Measurements from ENCODE around the gene DOK7.

The DOK7 gene

DNA sequence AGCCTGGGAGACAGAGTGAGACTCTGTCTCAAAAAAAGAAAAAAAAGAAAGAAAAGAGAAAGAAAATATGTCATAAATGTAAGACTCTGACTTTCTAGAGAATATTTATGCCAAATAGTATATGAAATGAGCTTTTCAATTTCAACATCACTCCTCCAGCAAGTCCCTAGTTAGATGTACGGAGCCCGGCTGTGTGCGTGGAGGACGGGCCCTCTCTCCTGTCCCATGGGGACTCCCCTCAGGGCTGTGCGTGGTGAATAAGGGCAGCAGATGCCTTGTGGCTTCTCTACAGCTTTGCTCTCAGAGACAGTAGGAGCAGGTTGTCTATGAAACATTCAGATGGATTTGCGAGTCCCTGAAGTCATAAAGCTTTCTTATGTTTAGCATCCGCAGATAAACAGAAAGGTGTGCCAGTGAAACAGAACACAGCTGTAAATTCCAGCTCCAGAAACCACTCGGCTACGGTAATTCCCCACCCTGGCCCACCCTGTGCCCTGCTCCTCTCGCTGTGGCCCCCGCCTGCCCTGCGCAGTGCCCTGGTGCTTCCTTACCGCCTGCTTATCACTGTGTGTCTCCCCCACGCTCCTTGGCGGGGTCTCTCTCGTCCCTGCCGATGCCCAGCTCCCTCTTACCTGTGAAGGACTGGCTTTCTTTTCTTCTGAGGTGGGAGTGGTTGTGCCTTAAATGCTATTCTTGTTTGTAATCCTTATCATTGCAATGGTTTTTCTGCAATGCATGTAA, 35.2 kb upstream of the DOK7 start:
- no peak for DNase-seq

DNA sequence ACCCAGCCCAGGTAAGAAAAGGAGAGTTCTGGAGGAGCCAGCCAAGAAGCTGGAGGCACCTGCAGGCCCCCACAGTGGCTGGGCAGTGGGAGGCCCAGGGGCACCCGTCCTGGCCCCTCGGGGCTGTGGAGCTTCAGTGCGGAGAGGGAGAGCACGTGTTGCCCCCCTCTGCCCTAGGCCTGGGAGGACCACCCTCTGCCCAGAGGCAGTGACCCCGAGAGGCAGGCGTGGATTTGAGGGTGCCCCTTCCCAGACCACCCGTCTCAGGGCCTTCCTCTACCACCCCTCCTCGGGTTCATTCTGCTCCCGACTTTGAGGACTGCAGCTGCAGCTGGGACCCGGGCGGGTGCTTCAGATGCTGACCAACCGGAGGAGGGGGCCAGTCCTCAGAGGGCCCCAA, 33.5 kb upstream of the DOK7 start:
- DNase-seq, result no peak

DNA sequence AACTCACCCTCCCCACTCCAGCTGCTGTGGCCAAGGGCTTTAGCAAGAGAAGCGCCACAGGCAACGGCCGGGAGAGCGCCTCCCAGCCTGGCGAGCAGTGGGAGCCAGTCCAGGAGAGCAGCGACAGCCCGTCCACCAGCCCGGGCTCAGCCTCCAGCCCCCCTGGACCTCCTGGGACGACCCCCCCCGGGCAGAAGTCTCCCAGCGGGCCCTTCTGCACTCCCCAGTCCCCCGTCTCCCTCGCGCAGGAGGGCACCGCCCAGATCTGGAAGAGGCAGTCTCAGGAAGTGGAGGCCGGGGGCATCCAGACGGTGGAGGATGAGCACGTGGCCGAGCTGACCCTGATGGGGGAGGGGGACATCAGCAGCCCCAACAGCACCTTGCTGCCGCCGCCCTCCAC, 32.6 kb upstream of the DOK7 start:
- no peak for DNase-seq

DNA sequence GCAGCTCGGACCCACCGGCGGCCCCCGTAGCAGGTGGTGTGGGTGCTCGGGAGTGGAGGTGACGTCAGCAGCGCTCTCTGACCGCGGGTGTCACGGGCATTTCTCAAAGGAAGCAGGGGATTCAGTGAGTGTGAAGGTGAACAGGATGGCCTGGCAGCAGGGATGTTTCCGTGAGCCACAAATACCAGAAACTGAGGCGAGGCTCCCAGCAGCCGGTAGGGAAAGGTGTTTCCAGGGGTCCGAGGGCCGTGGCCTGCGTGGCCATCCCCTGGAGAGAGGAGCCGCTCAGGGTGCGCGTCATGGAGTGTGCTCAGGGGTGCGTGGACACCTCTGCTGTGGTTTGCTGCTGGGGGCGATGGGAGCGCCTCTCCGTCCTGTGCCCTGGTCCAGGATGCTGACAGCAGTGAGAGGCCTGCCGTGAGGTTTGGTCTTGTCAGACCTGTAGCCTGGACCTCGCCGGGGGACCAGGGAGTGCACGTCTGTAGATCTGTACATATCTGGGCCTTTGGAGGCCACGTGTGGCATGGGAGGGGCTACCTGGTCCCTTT, 31.6 kb upstream of the DOK7 start:
- no peak for DNase-seq

DNA sequence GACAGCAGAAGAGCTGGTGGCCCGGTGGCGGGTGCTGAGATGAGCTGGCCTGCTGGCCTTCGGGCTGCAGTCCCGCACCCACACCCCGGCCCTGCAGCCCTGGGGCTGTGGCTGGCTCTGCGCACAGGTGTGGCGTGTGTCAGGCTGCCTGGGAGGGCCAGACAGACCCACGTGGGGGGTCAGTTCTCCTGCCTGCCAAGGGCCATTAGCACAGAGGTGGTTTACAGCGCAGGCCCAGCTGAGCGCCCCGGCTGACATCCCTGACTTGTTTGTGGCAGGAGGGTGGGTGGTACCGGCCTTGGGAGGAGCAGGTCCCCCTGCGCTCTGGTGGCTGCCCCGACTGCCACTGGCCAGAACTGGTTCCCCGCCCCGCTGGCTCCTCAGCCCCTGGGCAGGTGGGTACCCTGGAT, 30.7 kb upstream of the DOK7 start:
- DNase-seq, result no peak

DNA sequence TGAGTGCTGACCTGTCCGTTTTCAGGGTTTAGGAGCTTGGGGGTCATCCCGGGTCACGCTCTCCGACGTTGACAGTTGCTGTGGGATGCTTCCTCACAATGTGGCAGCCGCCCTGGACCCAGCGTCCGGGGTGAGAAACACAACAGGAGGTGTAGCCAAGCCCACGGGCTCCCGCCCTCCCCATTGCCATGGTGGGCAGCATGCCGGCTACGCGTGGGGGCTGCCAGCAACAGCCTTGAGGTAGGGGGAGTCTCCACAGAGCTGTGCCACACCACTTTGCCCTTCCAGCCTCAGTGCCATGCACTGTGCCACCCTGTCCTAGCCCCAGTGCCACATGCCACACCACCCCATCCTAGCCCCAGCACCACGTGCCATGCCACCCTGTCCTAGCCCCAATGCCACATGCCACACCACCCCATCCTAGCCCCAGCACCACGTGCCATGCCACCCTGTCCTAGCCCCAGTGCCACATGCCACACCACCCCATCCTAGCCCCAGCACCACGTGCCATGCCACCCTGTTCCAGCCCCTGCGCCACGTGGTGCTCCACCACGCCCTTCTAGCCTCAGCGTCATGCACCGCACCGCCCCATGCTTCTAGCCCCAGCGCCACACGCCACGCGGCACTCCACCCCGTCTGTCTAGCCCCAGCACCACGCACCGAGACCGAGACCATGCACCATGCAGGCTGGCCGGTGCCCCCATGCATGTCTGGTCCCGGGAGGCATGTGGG, 29.8 kb upstream of the DOK7 start:
- DNase-seq, result no peak

DNA sequence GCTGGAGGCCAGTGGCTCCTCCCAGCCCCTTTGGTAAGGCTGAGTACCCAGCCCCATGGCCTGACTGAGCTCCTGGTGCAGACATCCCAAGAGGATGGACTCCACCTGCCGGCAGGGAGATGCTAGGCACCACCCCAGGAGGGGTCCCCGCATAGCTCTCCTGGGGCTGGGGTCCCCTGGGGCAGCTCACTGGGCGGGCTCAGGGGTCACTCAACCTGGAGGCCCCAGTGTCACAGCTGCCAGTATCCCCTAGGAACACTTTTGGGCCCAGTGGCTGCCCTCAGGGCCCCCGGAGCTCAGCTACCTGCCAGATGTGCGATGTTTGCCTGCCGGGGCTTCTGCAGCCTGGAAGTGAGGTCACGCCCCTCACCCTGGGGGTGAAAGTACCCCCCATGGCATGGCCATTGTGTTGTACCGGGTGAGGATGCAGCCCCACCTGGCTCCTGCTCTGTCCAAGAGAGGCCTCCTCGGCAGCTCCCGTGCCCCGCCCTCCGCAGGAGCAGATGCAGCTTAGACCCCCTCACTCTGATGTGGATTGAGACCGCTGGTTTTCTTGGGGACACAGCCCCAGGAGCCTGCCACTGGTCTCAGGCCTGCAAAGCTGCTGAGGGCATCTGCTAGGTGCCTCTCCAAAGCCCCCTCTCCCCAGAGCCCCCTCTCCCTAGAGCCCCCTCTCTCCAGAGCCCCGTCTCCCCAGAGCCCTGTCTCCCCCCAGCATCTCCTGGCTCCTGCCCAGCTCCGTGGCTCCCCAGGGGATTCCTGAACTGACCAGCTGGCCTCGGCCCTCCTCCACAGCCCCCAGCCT, 28.0 kb upstream of the DOK7 start:
- DNase-seq, result no peak

DNA sequence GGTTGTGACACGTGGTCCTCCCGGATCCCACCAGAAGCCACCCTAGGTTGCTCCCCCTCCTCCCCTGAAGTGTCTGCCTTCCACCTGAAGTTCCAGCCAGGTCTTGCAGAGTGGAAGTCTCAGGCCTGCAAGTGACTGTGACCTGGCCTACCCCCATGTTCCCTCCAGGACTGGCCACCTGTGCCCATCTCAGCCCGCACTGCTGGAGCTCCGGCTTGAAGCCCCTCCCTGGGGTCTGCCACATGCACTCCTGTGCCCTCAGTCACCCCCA, 27.5 kb upstream of the DOK7 start:
- DNase-seq, result no peak

DNA sequence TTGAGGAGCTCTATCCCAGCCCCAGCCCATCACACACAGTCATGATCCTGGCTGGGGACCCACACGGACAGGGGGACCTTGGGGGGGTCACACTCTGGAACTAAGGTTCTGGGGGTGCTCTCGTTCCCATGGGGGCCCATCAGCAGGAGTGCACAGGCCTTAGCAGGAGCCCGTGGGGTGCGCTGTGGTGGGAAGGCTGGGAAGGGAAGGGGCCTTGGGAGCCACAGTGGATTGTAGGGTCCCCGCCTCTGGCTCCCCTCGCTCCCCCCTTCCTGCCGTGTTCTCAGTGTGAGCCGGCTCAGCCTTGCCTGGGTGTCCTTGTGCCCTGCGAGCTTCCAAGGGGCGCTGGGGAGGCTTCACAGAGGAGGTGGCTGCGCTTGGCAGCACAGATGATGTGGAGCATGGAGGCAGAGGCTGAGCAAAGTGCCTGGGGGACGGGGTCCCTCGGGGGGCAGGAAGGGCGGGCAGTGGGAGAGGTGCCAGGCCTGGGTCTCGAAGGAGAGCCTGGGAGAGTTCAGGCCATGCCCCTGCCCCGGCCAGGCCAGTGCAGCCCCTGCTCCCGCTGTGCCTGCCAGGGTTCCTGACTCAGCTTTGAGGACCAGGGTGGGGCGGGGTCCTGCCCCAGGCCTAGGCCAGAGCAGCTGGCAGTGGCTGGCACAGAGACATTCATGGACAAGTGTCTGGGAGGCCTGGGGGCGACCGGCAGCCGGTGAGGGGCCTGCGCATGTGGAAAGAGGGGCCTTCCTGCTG, 26.9 kb upstream of the DOK7 start:
- DNase-seq, result no peak

DNA sequence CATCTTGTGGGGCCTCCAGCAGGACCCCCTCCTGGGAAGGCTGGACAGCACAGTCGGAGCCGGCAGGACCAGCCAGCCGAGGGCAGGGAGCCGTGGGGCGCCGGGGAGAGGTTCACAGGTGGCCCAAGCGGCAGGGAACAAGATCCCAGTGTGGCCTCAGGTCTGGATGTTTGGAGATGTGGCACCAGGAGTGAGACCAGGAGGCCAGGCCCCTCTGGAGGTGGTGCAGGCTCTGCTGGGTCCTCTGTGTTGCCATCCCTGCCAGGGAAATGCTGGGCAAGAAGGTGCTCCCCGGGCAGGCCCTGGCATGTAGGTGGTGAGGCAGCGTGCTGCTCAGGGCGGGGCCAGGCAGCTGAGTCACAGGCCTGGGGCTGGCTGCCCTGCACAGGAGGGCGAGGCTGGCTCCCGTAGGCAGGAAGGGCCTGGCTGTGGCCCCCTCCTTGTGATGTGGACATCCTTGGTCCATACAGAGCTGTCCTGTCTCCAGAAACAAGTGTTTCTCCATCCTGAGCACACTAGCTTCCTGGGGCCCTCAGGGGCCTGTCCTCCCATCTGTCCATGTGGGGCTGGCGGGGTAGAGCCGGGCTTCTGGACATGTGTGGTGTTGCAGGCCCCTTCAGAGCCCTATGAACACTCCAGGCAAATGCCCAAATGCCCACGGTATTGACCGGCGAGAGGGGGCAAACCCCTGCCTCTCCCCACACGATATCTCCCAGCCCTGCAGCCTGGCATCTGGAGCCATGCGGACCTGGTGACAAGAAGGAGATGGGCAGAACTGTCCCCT, 26.1 kb upstream of the DOK7 start:
- no peak for DNase-seq

DNA sequence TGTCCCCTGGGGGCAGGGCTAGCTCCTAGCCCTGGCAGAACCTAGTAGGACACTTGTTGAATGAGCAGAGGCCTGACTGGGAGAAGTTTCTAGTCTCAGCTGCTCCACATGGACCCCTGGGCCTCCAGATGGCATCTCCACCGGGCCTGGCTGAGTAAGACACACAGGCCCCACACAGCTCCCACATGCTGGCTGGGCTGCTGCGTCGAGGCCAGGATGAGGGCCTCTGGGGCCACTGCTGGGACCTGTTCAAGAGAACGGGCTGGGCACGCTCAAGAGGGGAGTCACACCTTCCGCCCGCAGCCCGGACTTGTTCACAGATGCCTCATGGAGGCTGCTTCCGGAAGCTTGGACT, 25.5 kb upstream of the DOK7 start:
- DNase-seq, result no peak

DNA sequence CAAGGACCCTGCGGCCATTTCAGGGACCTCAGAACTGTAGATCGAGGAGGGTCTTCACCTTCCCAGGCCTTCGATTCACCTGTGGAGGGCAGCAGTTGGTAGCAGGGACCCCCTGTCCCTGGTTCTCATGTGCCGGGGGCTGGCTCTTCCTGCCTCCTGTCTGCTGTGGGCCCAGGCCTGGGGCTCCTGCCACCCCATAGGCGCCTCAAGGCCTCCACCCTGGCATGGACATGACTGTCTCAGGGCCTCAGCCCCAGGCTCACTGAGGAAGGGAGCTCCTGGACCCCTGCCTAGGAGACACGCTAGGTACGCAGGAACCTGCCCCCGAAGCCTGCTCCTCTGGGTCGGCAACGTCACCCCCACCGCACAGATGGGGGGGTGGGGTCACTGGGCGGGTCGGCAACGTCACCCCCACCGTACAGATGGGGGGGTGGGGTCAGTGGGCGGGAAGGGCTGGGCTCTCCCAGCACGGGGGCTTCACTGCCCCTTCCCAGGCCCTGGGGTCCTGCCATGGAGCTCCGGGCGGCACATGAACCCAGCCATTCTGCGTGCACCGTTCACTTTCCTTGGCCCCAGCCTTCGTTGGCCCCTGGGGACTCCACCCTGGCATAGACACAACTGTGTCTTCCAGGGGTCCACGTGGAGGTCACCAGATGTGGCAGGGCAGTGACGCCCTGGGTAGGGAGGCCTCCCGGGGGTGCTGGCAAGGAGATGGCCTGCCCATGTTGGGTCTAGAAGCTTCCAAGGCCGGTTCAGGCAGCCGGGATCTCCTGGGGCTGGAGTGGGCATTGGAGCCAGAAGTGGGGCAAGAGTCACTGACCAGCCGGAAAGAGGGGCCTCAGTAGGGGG, 24.9 kb upstream of the DOK7 start:
- no peak for DNase-seq

DNA sequence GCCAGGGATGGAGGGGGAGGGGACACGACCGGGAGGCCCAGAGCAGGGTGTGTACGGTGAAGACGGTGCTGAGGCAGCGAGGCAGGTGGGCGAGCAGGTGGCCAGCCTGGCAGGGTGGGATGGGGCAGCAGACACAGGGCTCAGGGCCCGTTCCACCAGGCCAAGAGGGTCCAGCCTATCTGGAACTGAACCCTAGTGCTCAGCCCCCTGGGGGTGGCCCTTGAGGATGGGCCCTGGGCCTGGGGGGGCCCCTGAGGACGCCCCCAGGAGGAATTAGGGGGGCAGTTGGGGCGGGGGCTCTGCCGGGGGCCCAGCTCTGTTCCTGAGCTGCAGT, 24.3 kb upstream of the DOK7 start:
- DNase-seq, result no peak

DNA sequence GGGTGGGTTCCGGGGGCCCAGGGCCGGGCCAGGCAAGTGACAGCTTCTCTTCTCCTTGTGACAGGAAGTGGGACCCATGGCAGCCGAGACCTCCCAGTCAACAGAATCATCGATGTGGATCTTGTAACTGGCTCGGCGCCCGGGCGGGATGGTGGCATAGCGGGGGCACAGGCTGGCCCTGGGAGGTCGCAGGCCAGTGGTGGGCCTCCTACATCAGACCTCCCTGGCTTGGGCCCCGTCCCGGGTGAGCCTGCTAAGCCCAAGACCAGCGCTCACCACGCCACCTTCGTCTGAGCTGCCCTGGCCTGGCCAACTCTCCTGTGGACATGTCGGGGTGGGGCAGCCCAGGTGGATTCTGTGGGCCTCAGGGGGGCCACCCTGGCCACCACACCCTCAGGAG, 23.7 kb upstream of the DOK7 start:
- no peak for DNase-seq

DNA sequence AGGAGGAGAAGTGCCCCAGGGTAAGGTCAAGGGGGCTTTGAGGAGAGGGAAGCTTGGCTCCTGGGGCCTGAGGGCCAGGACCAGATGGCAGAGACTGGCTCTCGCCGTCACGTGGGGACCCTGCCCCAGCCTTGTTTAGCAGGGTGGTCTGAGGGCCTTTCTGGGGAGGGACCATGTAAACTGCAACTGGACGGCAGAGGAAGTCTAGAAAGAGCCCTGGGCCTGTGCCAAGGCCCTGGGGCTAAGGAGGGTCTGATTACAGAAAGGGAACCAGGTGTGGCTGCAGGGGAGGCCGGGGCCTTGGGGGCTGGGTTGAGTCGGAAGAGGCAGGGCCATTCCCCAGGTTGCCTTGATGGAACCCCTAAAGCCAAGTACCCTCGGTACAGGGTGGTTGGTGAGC, 23.1 kb upstream of the DOK7 start:
- no peak for DNase-seq

DNA sequence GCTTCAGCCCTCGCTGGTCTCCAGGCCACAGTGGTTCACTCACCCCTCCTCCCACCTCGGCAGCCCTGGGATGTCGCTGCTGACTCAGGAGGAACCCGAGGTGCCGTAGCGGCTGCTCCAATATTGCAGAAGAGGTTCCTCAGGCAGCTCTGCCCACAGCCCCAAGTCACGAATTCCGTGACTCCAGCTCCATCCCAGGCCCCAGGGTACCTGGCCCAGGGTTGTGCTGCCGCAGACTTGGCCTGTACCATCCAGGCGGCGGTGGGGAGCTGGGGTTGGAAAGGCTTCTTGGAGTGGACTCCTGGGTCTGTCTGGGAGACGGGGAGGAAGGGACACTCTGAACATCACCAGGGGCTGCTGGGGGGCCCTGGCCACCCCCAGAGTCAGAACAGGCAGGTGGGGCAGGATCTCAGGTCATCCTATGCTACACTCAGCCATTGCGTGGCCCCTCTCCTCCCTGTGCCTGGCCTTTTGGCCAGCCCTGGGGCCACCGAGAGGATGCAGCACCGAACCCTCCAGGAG, 22.1 kb upstream of the DOK7 start:
- no peak for DNase-seq

DNA sequence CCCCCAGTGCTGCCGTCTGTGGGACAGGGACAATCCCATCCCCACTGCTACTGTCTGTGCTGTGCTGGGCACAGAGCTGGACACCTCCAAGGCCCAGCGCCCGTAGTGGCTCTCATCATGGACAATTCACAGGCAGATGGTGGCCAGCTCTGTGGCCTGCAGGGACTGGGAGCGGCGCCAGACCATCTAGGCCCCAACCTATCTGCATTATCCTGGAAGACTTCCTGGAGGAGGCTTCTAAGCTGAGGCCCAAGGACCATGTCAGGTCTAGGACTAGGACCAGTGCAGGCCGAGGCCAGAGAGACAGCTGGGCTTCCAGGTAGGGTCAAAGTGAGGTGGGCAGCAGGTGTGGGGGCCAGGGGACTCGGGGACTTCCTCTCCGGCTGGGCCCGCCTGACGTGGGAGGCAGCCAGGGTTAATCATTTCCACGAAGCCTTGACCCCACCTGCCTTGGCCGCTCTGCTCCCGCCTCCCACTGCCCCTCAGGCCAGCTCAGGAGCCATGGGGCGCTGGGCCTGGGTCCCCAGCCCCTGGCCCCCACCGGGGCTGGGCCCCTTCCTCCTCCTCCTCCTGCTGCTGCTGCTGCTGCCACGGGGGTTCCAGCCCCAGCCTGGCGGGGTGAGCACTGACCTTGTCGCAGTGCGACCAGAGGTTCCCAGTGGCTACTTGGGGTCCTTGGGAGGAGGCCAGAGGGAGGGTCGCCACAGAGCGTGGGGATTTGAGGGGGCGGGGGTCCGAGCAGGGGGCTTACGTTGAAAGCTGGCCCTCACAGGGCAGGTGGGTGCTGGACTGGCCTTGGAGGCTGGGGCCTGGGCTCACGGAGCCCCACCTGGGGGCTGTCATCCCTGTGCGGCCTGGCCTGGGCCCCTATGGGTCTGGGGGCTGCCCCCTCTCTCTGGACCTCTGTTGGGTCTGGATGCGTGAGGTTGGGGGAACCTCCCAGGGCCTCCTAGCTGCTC, 21.3 kb upstream of the DOK7 start, which contains the start of gene HGFAC:
HGFAC (plus strand) TSS at position 468 of the 959 bp plus-strand sequence; CDS start at position 502, 34 bp downstream.
- no peak for DNase-seq

DNA sequence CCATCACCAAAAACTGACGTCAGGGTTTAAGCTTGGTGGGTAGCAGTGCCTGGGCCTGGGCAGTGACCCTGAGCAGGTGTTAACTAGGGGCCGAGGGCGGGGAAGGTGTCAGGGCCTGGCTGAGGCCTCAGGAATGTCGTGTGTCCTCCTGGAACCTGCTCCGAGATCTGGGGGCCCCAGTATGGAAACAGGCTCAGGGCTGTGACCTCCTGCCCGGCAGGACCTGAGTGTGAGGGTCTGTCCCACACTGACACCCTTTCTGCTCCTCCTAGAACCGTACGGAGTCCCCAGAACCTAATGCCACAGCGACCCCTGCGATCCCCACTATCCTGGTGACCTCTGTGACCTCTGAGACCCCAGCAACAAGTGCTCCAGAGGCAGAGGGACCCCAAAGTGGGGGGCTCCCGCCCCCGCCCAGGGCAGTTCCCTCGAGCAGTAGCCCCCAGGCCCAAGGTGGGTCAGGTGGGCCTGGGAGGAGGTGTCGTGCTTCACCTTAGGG, 20.6 kb upstream of the DOK7 start:
- DNase-seq, result no peak

DNA sequence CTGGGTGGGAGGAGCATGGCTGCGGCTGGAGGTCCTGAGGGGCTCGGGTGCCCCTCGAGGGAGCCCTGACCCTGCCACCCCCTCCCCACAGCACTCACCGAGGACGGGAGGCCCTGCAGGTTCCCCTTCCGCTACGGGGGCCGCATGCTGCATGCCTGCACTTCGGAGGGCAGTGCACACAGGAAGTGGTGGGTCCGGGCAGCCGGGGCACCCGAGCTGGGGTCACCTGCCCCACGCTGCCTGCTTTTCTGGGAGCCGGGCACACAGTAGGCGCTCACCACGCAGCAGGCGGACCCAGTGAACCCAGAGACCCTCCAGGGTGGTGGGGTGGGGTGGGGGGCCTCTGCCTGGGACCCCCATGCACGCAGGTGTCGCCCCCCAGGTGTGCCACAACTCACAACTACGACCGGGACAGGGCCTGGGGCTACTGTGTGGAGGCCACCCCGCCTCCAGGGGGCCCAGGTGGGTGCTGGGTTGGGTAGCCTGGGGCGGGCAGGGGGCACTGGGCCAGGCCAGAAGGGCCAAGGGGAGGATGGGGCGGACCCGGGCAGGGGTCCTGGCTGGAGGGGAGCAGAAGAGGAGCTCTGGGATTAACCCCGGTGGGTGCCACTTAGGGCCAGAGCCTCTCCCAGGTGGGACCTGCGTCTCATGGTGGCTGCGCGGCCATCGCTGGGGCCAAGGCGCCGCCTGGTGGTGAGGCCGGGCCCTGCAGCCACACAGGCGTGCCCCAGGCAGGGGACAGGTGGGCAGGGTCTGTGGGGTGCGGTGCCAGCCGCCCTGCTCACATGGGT, 20.0 kb upstream of the DOK7 start:
- peak; percentile 80 for DNase-seq
